Mesendoderm (in vitro differentiated cells): ENCODE data around the gene COL28A1.

Source experiments
- DNase-seq: peaks from one replicate; pipeline ENCODE4 v3.0.0; 2013
- H2AK5ac ChIP-seq: 2 replicates; pipeline ENCODE4 v1.6.1; 2013; ENCODE audit warnings: low read length, inconsistent platforms
- H2BK120ac ChIP-seq: 2 replicates; pipeline ENCODE4 v1.6.1; 2013; ENCODE audit warnings: low read depth, mild to moderate bottlenecking, low read length, moderate library complexity, mixed read lengths
- H2BK15ac ChIP-seq: replicated peaks from 2 replicates; pipeline ENCODE4 v1.6.1; 2013; ENCODE audit warnings: low read depth, mild to moderate bottlenecking, moderate library complexity
- H2BK5ac ChIP-seq: 2 replicates; pipeline ENCODE4 v1.6.1; 2013; ENCODE audit warnings: low read length, inconsistent platforms
- H3K18ac ChIP-seq: 2 replicates; pipeline ENCODE4 v1.6.1; 2013; ENCODE audit warnings: mild to moderate bottlenecking, low read length, mixed read lengths
- H3K23ac ChIP-seq: one replicate; pipeline ENCODE4 v1.6.1; 2013; ENCODE audit warnings: low read length
- H3K27ac ChIP-seq: 2 replicates; pipeline ENCODE4 v1.5.1; 2013; ENCODE audit warnings: low read depth, mild to moderate bottlenecking, inconsistent platforms, low read length, moderate library complexity
- H3K27me3 ChIP-seq: 2 replicates; pipeline ENCODE4 v1.6.1; 2013; ENCODE audit warnings: low read length, control low read depth, mild to moderate bottlenecking, inconsistent platforms; ENCODE audit not compliant: insufficient read depth, poor library complexity
- H3K36me3 ChIP-seq: 2 replicates; pipeline ENCODE4 v1.6.1; 2013; ENCODE audit warnings: low read length, inconsistent platforms; ENCODE audit not compliant: control insufficient read depth, insufficient read depth
- H3K4ac ChIP-seq: one replicate; pipeline ENCODE4 v1.6.1; 2013; ENCODE audit warnings: low read depth, mild to moderate bottlenecking, low read length, moderate library complexity
- H3K4me1 ChIP-seq: 2 replicates; pipeline ENCODE4 v1.6.1; 2013; ENCODE audit warnings: low read depth, low read length, inconsistent platforms; ENCODE audit not compliant: control insufficient read depth
- H3K4me2 ChIP-seq: 2 replicates; pipeline ENCODE4 v1.6.1; 2013; ENCODE audit warnings: low read length
- H3K4me3 ChIP-seq: 2 replicates; pipeline ENCODE4 v1.5.1; 2013; ENCODE audit warnings: mild to moderate bottlenecking, low read length
- H3K56ac ChIP-seq: one replicate; pipeline ENCODE4 v1.6.1; 2013; ENCODE audit warnings: low read length
- H3K79me1 ChIP-seq: 2 replicates; pipeline ENCODE4 v1.6.1; 2013; ENCODE audit warnings: low read length, inconsistent platforms
- H3K79me2 ChIP-seq: 2 replicates; pipeline ENCODE4 v1.6.1; 2013; ENCODE audit warnings: mild to moderate bottlenecking, low read length; ENCODE audit not compliant: control insufficient read depth, insufficient read depth
- H3K9ac ChIP-seq: 2 replicates; pipeline ENCODE4 v1.6.1; 2013; ENCODE audit warnings: low read length, inconsistent platforms
- H4K5ac ChIP-seq: one replicate; pipeline ENCODE4 v1.6.1; 2013; ENCODE audit warnings: low read length
- H4K8ac ChIP-seq: one replicate; pipeline ENCODE4 v1.6.1; 2013; ENCODE audit warnings: low read depth, mild to moderate bottlenecking, control low read depth, low read length, moderate library complexity
- WGBS: extraction: QIAGEN DNeasy Blood & Tissue Kit; methylation state at CpG from one replicate; pipeline ENCODE4 v1.1.7; 2013; ENCODE audit warnings: low lambda C conversion rate, missing lambda C conversion rate; ENCODE audit not compliant: insufficient coverage; ENCODE audit errors: extremely low coverage; 5-methylcytosine and 5-hydroxymethylcytosine counted together

Gene COL28A1

GRCh38 chr7:7351156-7351555 is 184.5 kb downstream of the COL28A1 start:
- H3K79me2 ChIP-seq: no peaks in the 10 kb centered on the region
- no peak overlapping the region for H3K9ac ChIP-seq
- H3K4me2 ChIP-seq: no peak overlapping the region
- H3K79me1 ChIP-seq: no peaks in the 10 kb centered on the region
- H3K23ac ChIP-seq: no peak overlapping the region
- H3K4me3 ChIP-seq: no peak overlapping the region
- no peak overlapping the region for H4K8ac ChIP-seq
- no peaks in the 10 kb centered on the region for H3K36me3 ChIP-seq
- H2BK5ac ChIP-seq: no peak overlapping the region
- H3K27me3 ChIP-seq: no peaks in the 10 kb centered on the region
- H4K5ac ChIP-seq: no peak overlapping the region
- H3K56ac ChIP-seq: no peak overlapping the region
- peaks cover 8% of the 10 kb centered on the region for H3K4me1 ChIP-seq
- H2AK5ac ChIP-seq: no peak overlapping the region
- WGBS: no CpG with 5 or more reads among the region's 2 CpGs
- no peak for DNase-seq
- peak overlapping the region; percentile 80 for H3K18ac ChIP-seq
- H3K27ac ChIP-seq: no peak overlapping the region
- no peak overlapping the region for H2BK120ac ChIP-seq
- H2BK15ac ChIP-seq: peak overlapping the region; percentile 85
- peak overlapping the region; percentile 16 for H3K4ac ChIP-seq

GRCh38 chr7:7349156-7349555 is 186.5 kb downstream of the COL28A1 start:
- no peak overlapping the region for H2AK5ac ChIP-seq
- no peak overlapping the region for H3K4me2 ChIP-seq
- H3K79me2 ChIP-seq: no peaks in the 10 kb centered on the region
- no peak overlapping the region for H3K27ac ChIP-seq
- no peaks in the 10 kb centered on the region for H3K36me3 ChIP-seq
- H3K4ac ChIP-seq: no peak overlapping the region
- no peaks in the 10 kb centered on the region for H3K79me1 ChIP-seq
- H2BK5ac ChIP-seq: no peak overlapping the region
- H4K8ac ChIP-seq: no peak overlapping the region
- H3K4me1 ChIP-seq: peaks cover 8% of the 10 kb centered on the region
- no peak overlapping the region for H3K4me3 ChIP-seq
- no peak overlapping the region for H4K5ac ChIP-seq
- no peak overlapping the region for H2BK15ac ChIP-seq
- H3K23ac ChIP-seq: no peak overlapping the region
- H2BK120ac ChIP-seq: no peak overlapping the region
- no peak overlapping the region for H3K9ac ChIP-seq
- no peak overlapping the region for H3K56ac ChIP-seq
- no peaks in the 10 kb centered on the region for H3K27me3 ChIP-seq
- no CpG with 5 or more reads among the region's 2 CpGs for WGBS
- H3K18ac ChIP-seq: no peak overlapping the region
- DNase-seq: no peak

- DNase-seq: no peak
- Histone ChIP-seq H2AK5ac (no peak overlapping the region), H3K4me2 (no peak overlapping the region), H3K23ac (no peak overlapping the region), H3K56ac (no peak overlapping the region), H3K4me3 (no peak overlapping the region), H3K18ac (no peak overlapping the region), H3K4ac (no peak overlapping the region), H3K9ac (no peak overlapping the region), H3K36me3 (no peaks in the 10 kb centered on the region), H4K8ac (no peak overlapping the region), H3K4me1 (no peaks in the 10 kb centered on the region), H2BK120ac (no peak overlapping the region), H3K27me3 (no peaks in the 10 kb centered on the region), H3K27ac (no peak overlapping the region), H3K79me1 (no peaks in the 10 kb centered on the region), H4K5ac (no peak overlapping the region), H2BK5ac (no peak overlapping the region), H2BK15ac (no peak overlapping the region), H3K79me2 (no peaks in the 10 kb centered on the region)
These were observed 188.6 kb downstream of the COL28A1 start for GRCh38 chr7:7347045-7347444.

GRCh38 chr7:7344583-7344982 is 191.1 kb downstream of the COL28A1 start:
- Histone ChIP-seq H2AK5ac (no peak overlapping the region), H3K79me1 (no peaks in the 10 kb centered on the region), H3K27ac (no peak overlapping the region), H4K8ac (no peak overlapping the region), H3K4me2 (no peak overlapping the region), H3K18ac (no peak overlapping the region), H3K79me2 (no peaks in the 10 kb centered on the region), H3K36me3 (no peaks in the 10 kb centered on the region), H3K56ac (no peak overlapping the region), H2BK120ac (no peak overlapping the region), H3K9ac (no peak overlapping the region), H2BK5ac (no peak overlapping the region), H2BK15ac (no peak overlapping the region), H3K23ac (no peak overlapping the region), H4K5ac (no peak overlapping the region), H3K4me1 (no peaks in the 10 kb centered on the region), H3K4me3 (no peak overlapping the region), H3K27me3 (no peaks in the 10 kb centered on the region), H3K4ac (no peak overlapping the region)
- no peak for DNase-seq
- WGBS: no CpG with 5 or more reads among the region's 3 CpGs

GRCh38 chr7:7335909-7336308 is 199.8 kb downstream of the COL28A1 start:
- Histone ChIP-seq H3K27ac (no peak overlapping the region), H3K36me3 (no peaks in the 10 kb centered on the region), H2AK5ac (no peak overlapping the region), H4K5ac (no peak overlapping the region), H3K9ac (no peak overlapping the region), H2BK120ac (no peak overlapping the region), H3K18ac (no peak overlapping the region), H3K23ac (no peak overlapping the region), H3K4ac (no peak overlapping the region), H3K79me2 (no peaks in the 10 kb centered on the region), H2BK15ac (no peak overlapping the region), H3K27me3 (no peaks in the 10 kb centered on the region), H3K4me1 (no peaks in the 10 kb centered on the region), H3K4me2 (no peak overlapping the region), H4K8ac (no peak overlapping the region), H3K56ac (no peak overlapping the region), H2BK5ac (no peak overlapping the region), H3K4me3 (no peak overlapping the region), H3K79me1 (no peaks in the 10 kb centered on the region)
- whole genome bisulfite sequencing: no CpG with 5 or more reads among the region's 3 CpGs
- DNase-seq: no peak

GRCh38 chr7:7335215-7335614 is 200.5 kb downstream of the COL28A1 start:
- Histone ChIP-seq H3K4me2 (no peak overlapping the region), H3K4me3 (no peak overlapping the region), H3K56ac (no peak overlapping the region), H3K18ac (no peak overlapping the region), H2AK5ac (no peak overlapping the region), H3K23ac (no peak overlapping the region), H3K79me1 (no peaks in the 10 kb centered on the region), H3K27ac (no peak overlapping the region), H3K9ac (no peak overlapping the region), H3K36me3 (no peaks in the 10 kb centered on the region), H4K8ac (no peak overlapping the region), H2BK15ac (no peak overlapping the region), H3K4me1 (no peaks in the 10 kb centered on the region), H2BK5ac (no peak overlapping the region), H3K27me3 (no peaks in the 10 kb centered on the region), H3K79me2 (no peaks in the 10 kb centered on the region), H3K4ac (no peak overlapping the region), H2BK120ac (no peak overlapping the region), H4K5ac (no peak overlapping the region)
- DNase-seq: no peak
- WGBS: no CpG with 5 or more reads among the region's 2 CpGs
